ENCODE data around the gene TRRAP. TPM values are rescaled to one million over a fixed set of nuclear protein-coding genes. Genes with fewer than 3 reads are reported as not detected.

Gene TRRAP
- total RNA-seq, 1 experiment from 2014 or later: 26.1 TPM

DNA sequence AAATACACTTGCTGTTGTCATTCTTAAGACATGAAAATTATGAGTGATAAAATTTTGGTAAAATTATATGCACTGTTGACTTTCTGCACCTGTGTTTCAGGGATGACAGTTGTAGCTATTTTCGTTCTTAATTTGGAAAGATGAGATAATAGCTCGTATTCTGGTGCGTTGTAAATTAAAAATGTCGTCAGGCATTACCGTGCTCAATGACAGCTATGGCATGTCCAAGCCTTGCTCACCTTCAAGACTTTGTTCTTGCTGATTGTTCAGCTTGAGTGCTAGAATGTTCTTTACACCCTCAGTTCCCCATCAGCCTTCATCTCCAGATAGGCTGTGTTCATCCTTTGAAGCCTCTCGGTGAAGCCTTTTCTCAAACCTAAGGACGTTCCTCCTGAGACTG lies 21.5 kb downstream of the TRRAP start:
- H4K20me1 ChIP-seq (ENCODE audit: insufficient read depth, low read depth, low read length): 0 out of 2 replicates have a peak, but pooled peaks cover 1% of the 10 kb centered on the region
- no peak overlapping the region for H2AFZ ChIP-seq (ENCODE audit: low read length)
- peaks cover 72% of the 10 kb centered on the region for H3K36me3 ChIP-seq (ENCODE audit: insufficient read depth, low read length)
- H3K4me2 ChIP-seq (ENCODE audit: low read depth, low read length, poor library complexity, severe bottlenecking): no peak overlapping the region
- no peak overlapping the region for H3K4me3 ChIP-seq (ENCODE audit: low read length)
- H3K27me3 ChIP-seq (ENCODE audit: low read length): no peaks in the 10 kb centered on the region
- no peak overlapping the region for H3K27ac ChIP-seq (ENCODE audit: low read length)
- H3K9me3 ChIP-seq (ENCODE audit: low read length): no peaks in the 10 kb centered on the region
- no peaks in the 10 kb centered on the region for H3K4me1 ChIP-seq (ENCODE audit: low read length)
- DNase-seq: no peak
- H3K9me2 ChIP-seq (replicated peaks; ENCODE audit: insufficient read depth, low read length): no peaks in the 10 kb centered on the region
- no peak overlapping the region for H3K9ac ChIP-seq (ENCODE audit: low read length)
- no peaks in the 10 kb centered on the region; the same call in 1 of the 2 replicates for H3K79me2 ChIP-seq (ENCODE audit: low read length)

DNA sequence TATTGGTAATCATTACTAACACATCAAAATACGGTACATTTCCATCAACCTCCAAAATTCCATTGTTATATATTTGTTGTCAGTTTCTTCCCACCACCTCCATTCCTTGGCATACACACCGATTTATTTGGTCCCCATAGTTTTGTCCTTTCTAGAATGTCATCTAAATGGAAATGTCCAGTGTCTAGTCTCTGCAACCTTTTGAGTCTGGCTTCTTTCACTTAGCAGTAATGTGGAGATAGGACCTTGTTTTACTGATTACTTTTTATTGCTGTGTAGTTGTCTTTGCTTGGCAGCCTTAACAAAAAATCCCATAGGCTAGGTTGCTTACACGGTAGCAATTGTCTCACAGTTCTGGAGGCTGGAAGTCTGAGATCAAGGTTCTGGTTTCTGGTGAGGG lies 22.5 kb downstream of the TRRAP start:
- Histone ChIP-seq H3K9me3 (ENCODE audit: low read length) (no peaks in the 10 kb centered on the region), H3K27ac (ENCODE audit: low read length) (no peak overlapping the region), H3K9me2 (replicated peaks; ENCODE audit: insufficient read depth, low read length) (no peaks in the 10 kb centered on the region), H3K36me3 (ENCODE audit: insufficient read depth, low read length) (peaks cover 62% of the 10 kb centered on the region), H3K4me1 (ENCODE audit: low read length) (no peaks in the 10 kb centered on the region), H3K79me2 (ENCODE audit: low read length) (no peaks in the 10 kb centered on the region; the same call in 1 of the 2 replicates), H3K4me2 (ENCODE audit: low read depth, low read length, poor library complexity, severe bottlenecking) (no peak overlapping the region), H3K27me3 (ENCODE audit: low read length) (no peaks in the 10 kb centered on the region), H3K4me3 (ENCODE audit: low read length) (no peak overlapping the region), H3K9ac (ENCODE audit: low read length) (no peak overlapping the region), H4K20me1 (ENCODE audit: insufficient read depth, low read depth, low read length) (0 out of 2 replicates have a peak, but pooled peaks cover 5% of the 10 kb centered on the region), H2AFZ (ENCODE audit: low read length) (no peak overlapping the region)
- no peak for DNase-seq

DNA sequence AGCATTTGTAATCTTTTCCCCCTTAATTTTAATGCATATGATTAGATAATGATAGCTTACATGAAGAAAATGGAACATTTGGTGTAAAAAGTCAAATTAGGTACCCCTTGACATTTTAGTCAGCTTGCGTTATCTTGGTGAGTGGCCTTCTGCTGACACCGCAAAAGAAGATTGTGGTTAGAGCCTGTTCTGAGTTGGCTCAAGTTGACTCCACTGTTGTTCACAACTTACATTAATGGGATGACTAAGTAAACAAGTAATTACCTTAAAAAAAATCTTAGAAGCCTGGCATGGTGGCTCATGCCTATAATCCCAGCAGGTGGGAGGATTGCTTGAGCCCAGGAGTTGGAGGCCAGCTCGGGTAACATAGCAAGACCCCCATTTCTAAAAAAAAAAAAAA lies 24.2 kb downstream of the TRRAP start:
- Histone ChIP-seq H3K79me2 (ENCODE audit: low read length) (no peaks in the 10 kb centered on the region; the same call in 1 of the 2 replicates), H3K4me3 (ENCODE audit: low read length) (no peak overlapping the region), H3K36me3 (ENCODE audit: insufficient read depth, low read length) (peaks cover 51% of the 10 kb centered on the region), H4K20me1 (ENCODE audit: insufficient read depth, low read depth, low read length) (0 out of 2 replicates have a peak, but pooled peaks cover 5% of the 10 kb centered on the region), H3K4me1 (ENCODE audit: low read length) (no peaks in the 10 kb centered on the region), H3K27me3 (ENCODE audit: low read length) (no peaks in the 10 kb centered on the region), H3K9me3 (ENCODE audit: low read length) (no peaks in the 10 kb centered on the region), H3K4me2 (ENCODE audit: low read depth, low read length, poor library complexity, severe bottlenecking) (no peak overlapping the region), H3K9me2 (replicated peaks; ENCODE audit: insufficient read depth, low read length) (no peaks in the 10 kb centered on the region), H3K9ac (ENCODE audit: low read length) (no peak overlapping the region), H2AFZ (ENCODE audit: low read length) (no peak overlapping the region), H3K27ac (ENCODE audit: low read length) (no peak overlapping the region)
- DNase-seq: no peak

DNA sequence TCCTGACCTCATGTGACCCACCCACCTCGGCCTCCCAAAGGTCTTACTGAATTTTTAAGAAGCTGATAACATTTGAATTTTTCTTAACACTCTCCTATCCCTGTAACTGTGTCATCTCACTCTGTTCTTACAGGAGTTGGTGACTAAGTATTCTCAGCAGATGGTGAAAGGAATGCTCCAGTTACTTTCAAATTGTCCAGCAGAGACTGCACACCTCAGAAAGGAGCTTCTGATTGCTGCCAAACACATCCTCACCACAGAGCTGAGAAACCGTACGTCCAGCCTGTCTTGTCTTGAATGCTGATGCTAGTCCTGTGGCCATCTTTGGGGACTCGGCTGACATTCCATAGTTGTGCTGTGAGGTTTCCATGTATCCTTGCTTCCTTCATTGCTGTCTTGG lies 24.9 kb downstream of the TRRAP start:
- Histone ChIP-seq H3K79me2 (ENCODE audit: low read length) (no peaks in the 10 kb centered on the region), H3K9me2 (replicated peaks; ENCODE audit: insufficient read depth, low read length) (no peaks in the 10 kb centered on the region), H3K4me2 (ENCODE audit: low read depth, low read length, poor library complexity, severe bottlenecking) (no peak overlapping the region)

DNA sequence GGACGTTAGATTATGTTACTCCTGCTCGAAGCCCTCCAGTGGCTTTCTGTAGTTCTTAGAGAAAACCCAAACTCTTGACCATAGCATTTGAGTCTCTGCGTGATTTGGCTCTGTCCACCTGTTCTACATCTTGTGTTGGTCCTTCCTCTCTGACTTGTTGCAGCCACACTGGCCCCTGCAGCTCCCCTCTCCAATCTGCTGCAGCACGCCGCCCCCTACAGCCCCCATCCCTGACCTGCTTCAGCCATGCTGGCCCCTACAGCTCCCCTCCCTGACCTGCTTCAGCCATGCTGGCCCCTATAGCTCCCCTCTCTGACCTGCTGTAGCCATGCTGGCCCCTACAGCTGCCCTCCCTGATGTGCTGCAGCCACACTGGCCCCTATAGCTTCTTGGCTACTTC lies 29.2 kb downstream of the TRRAP start:
- no peaks in the 10 kb centered on the region for H3K9me2 ChIP-seq (replicated peaks; ENCODE audit: insufficient read depth, low read length)
- H3K9ac ChIP-seq (ENCODE audit: low read length): no peak overlapping the region
- no peak overlapping the region for H3K4me3 ChIP-seq (ENCODE audit: low read length)
- no peak overlapping the region for H3K27ac ChIP-seq (ENCODE audit: low read length)
- DNase-seq: no peak
- no peaks in the 10 kb centered on the region for H3K27me3 ChIP-seq (ENCODE audit: low read length)
- H3K79me2 ChIP-seq (ENCODE audit: low read length): no peaks in the 10 kb centered on the region
- no peaks in the 10 kb centered on the region for H3K4me1 ChIP-seq (ENCODE audit: low read length)
- peaks cover 37% of the 10 kb centered on the region for H3K36me3 ChIP-seq (ENCODE audit: insufficient read depth, low read length)
- H2AFZ ChIP-seq (ENCODE audit: low read length): no peak overlapping the region
- H3K9me3 ChIP-seq (ENCODE audit: low read length): no peaks in the 10 kb centered on the region
- H3K4me2 ChIP-seq (ENCODE audit: low read depth, low read length, poor library complexity, severe bottlenecking): no peak overlapping the region
- 0 out of 2 replicates have a peak, but pooled peaks cover 5% of the 10 kb centered on the region for H4K20me1 ChIP-seq (ENCODE audit: insufficient read depth, low read depth, low read length)

More for the DNA sequence above, 24.9 kb downstream of the TRRAP start:
- Histone ChIP-seq H3K9ac (ENCODE audit: low read length) (no peak overlapping the region), H4K20me1 (ENCODE audit: insufficient read depth, low read depth, low read length) (0 out of 2 replicates have a peak, but pooled peaks cover 5% of the 10 kb centered on the region), H2AFZ (ENCODE audit: low read length) (no peak overlapping the region), H3K36me3 (ENCODE audit: insufficient read depth, low read length) (peaks cover 46% of the 10 kb centered on the region), H3K4me3 (ENCODE audit: low read length) (no peak overlapping the region), H3K27me3 (ENCODE audit: low read length) (no peaks in the 10 kb centered on the region), H3K4me1 (ENCODE audit: low read length) (no peaks in the 10 kb centered on the region), H3K27ac (ENCODE audit: low read length) (no peak overlapping the region), H3K9me3 (ENCODE audit: low read length) (no peaks in the 10 kb centered on the region)
- DNase-seq: no peak

DNA sequence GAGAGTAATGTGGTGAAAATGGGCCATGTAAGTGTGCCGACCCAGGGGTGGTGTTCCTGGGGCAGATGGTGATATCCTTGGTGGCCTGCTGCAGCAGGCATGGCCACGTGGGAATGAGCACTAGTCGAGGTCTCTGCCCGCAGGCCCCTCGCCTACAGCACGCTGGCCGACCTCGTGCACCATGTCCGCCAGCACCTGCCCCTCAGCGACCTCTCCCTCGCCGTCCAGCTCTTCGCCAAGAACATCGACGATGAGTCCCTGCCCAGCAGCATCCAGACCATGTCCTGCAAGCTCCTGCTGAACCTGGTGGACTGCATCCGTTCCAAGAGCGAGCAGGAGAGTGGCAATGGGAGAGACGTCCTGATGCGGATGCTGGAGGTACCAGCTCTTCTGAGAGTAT lies 30.3 kb downstream of the TRRAP start:
- peaks cover 41% of the 10 kb centered on the region for H3K36me3 ChIP-seq (ENCODE audit: insufficient read depth, low read length)
- H3K9ac ChIP-seq (ENCODE audit: low read length): no peak overlapping the region
- H3K79me2 ChIP-seq (ENCODE audit: low read length): no peaks in the 10 kb centered on the region
- no peaks in the 10 kb centered on the region for H3K9me3 ChIP-seq (ENCODE audit: low read length)
- 0 out of 2 replicates have a peak, but pooled peaks cover 5% of the 10 kb centered on the region for H4K20me1 ChIP-seq (ENCODE audit: insufficient read depth, low read depth, low read length)
- no peaks in the 10 kb centered on the region for H3K27me3 ChIP-seq (ENCODE audit: low read length)
- no peak overlapping the region for H3K27ac ChIP-seq (ENCODE audit: low read length)
- H3K4me2 ChIP-seq (ENCODE audit: low read depth, low read length, poor library complexity, severe bottlenecking): no peak overlapping the region
- DNase-seq: no peak
- H3K4me3 ChIP-seq (ENCODE audit: low read length): no peak overlapping the region
- H3K4me1 ChIP-seq (ENCODE audit: low read length): no peaks in the 10 kb centered on the region
- no peak overlapping the region for H2AFZ ChIP-seq (ENCODE audit: low read length)
- no peaks in the 10 kb centered on the region for H3K9me2 ChIP-seq (replicated peaks; ENCODE audit: insufficient read depth, low read length)

DNA sequence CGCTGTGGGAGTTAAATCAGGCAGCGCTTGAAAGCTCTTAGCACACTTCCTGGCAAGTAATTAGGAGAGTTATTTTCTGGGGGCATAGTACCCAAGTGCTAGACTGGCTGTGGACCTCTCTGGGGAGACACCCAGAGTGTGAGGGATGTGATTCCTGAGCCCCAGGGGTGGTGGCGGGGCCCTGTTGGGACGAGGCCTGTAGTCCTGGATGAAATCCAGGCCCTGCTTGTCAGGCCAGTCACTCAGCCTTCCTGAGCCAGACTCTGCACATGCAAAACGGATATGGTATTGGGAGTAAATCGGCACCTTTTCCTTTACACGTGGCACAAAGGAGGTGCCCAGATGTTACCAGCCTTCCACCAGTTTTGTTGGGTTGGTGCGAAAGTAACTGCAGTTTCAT lies 31.2 kb downstream of the TRRAP start:
- Histone ChIP-seq H3K4me2 (ENCODE audit: low read depth, low read length, poor library complexity, severe bottlenecking) (no peak overlapping the region), H3K79me2 (ENCODE audit: low read length) (no peaks in the 10 kb centered on the region), H3K9me3 (ENCODE audit: low read length) (no peaks in the 10 kb centered on the region), H3K4me3 (ENCODE audit: low read length) (no peak overlapping the region), H3K9me2 (replicated peaks; ENCODE audit: insufficient read depth, low read length) (no peaks in the 10 kb centered on the region), H3K4me1 (ENCODE audit: low read length) (no peaks in the 10 kb centered on the region), H3K27ac (ENCODE audit: low read length) (no peak overlapping the region), H4K20me1 (ENCODE audit: insufficient read depth, low read depth, low read length) (0 out of 2 replicates have a peak, but pooled peaks cover 5% of the 10 kb centered on the region), H3K9ac (ENCODE audit: low read length) (no peak overlapping the region), H2AFZ (ENCODE audit: low read length) (no peak overlapping the region), H3K36me3 (ENCODE audit: insufficient read depth, low read length) (peaks cover 41% of the 10 kb centered on the region), H3K27me3 (ENCODE audit: low read length) (no peaks in the 10 kb centered on the region)
- DNase-seq: no peak

DNA sequence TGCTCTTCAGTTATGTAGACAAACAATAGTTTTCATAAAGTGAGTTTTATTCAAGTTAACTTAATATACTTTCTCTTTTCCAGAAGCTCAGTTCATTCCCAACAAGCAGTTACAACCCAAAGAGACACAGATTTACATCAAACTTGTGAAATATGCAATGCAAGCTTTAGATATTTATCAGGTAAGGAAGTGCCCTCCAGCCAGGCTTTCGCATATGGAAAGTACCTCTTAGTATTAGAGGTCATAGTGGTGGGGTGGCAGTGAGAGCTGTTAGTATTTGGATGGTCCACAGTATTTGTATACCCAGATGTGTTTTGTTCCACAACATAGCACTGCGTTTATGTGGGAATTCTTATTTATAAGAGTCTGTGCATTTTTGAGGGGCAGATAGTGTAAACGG lies 32.1 kb downstream of the TRRAP start:
- Histone ChIP-seq H3K9me3 (ENCODE audit: low read length) (no peaks in the 10 kb centered on the region), H3K4me1 (ENCODE audit: low read length) (no peaks in the 10 kb centered on the region), H2AFZ (ENCODE audit: low read length) (no peak overlapping the region), H3K36me3 (ENCODE audit: insufficient read depth, low read length) (peaks cover 44% of the 10 kb centered on the region), H3K4me3 (ENCODE audit: low read length) (no peak overlapping the region), H3K27me3 (ENCODE audit: low read length) (no peaks in the 10 kb centered on the region), H3K27ac (ENCODE audit: low read length) (no peak overlapping the region), H3K9me2 (replicated peaks; ENCODE audit: insufficient read depth, low read length) (no peaks in the 10 kb centered on the region), H3K4me2 (ENCODE audit: low read depth, low read length, poor library complexity, severe bottlenecking) (no peak overlapping the region), H4K20me1 (ENCODE audit: insufficient read depth, low read depth, low read length) (no peaks in the 10 kb centered on the region), H3K79me2 (ENCODE audit: low read length) (no peaks in the 10 kb centered on the region), H3K9ac (ENCODE audit: low read length) (no peak overlapping the region)
- no peak for DNase-seq

Data from Karpas-422 (cell line).